ENCODE data around the gene CERS6. TPM values are rescaled to one million over a fixed set of nuclear protein-coding genes. Genes with fewer than 3 reads are reported as not detected.

CERS6 gene
- total RNA-seq, 1 donor from 2014 or later = 30.9 TPM

- Mint-ChIP-seq H3K36me3 (ENCODE audit: unreplicated experiment) (no peaks in the 10 kb centered on the region), H3K27ac (ENCODE audit: unreplicated experiment) (no peak overlapping the region), H3K4me1 (ENCODE audit: unreplicated experiment) (peaks cover 6% of the 10 kb centered on the region), H3K9me3 (ENCODE audit: unreplicated experiment) (no peaks in the 10 kb centered on the region), H3K4me3 (ENCODE audit: unreplicated experiment) (no peak overlapping the region), H3K27me3 (ENCODE audit: unreplicated experiment) (no peaks in the 10 kb centered on the region)
- DNase-seq (ENCODE audit: extremely low spot score, unreplicated experiment) = no peak
- TF ChIP-seq CTCF (IDR thresholded peaks at IDR 0.05) = no peak
Measured at GRCh38 chr2:168804214-168804613, 348.1 kb downstream of the CERS6 start.

DNA sequence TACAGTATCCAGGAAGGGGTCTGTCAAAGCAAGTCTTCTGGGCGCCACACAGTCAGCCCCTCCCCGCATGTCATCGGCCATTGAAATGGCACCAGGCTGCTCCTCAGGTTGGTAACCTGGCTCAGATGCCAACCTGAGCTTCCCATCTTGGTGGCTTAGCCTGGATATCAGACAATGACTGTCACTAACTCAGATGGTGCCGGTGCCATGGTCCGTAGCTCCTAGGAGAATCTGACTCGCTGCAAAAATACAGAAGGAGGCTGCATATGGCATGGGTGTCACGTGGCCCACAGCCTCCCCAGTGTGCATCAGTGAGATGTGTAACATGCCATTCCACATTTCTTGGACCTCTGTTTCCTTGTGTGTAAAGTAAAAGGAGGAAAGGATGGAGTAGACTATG is 349.5 kb downstream of the CERS6 start:
- Mint-ChIP-seq H3K27ac (ENCODE audit: unreplicated experiment) (no peak overlapping the region), H3K27me3 (ENCODE audit: unreplicated experiment) (no peaks in the 10 kb centered on the region), H3K4me1 (ENCODE audit: unreplicated experiment) (peaks cover 6% of the 10 kb centered on the region), H3K36me3 (ENCODE audit: unreplicated experiment) (no peaks in the 10 kb centered on the region), H3K9me3 (ENCODE audit: unreplicated experiment) (no peaks in the 10 kb centered on the region), H3K4me3 (ENCODE audit: unreplicated experiment) (no peak overlapping the region)
- TF ChIP-seq CTCF (IDR thresholded peaks at IDR 0.05) = no peak
- DNase-seq (ENCODE audit: extremely low spot score, unreplicated experiment) = no peak

- TF ChIP-seq CTCF (IDR thresholded peaks at IDR 0.05) = no peak
- Mint-ChIP-seq H3K36me3 (ENCODE audit: unreplicated experiment) (no peaks in the 10 kb centered on the region), H3K9me3 (ENCODE audit: unreplicated experiment) (no peaks in the 10 kb centered on the region), H3K27ac (ENCODE audit: unreplicated experiment) (no peak overlapping the region), H3K4me3 (ENCODE audit: unreplicated experiment) (no peak overlapping the region), H3K4me1 (ENCODE audit: unreplicated experiment) (no peaks in the 10 kb centered on the region), H3K27me3 (ENCODE audit: unreplicated experiment) (no peaks in the 10 kb centered on the region)
- no peak for DNase-seq (ENCODE audit: extremely low spot score, unreplicated experiment)
Measured at GRCh38 chr2:168809537-168809936, 353.5 kb downstream of the CERS6 start.

- Mint-ChIP-seq H3K36me3 (ENCODE audit: unreplicated experiment) (no peaks in the 10 kb centered on the region), H3K27me3 (ENCODE audit: unreplicated experiment) (no peaks in the 10 kb centered on the region), H3K4me3 (ENCODE audit: unreplicated experiment) (no peak overlapping the region), H3K4me1 (ENCODE audit: unreplicated experiment) (no peaks in the 10 kb centered on the region), H3K27ac (ENCODE audit: unreplicated experiment) (no peak overlapping the region), H3K9me3 (ENCODE audit: unreplicated experiment) (no peaks in the 10 kb centered on the region)
- TF ChIP-seq CTCF (IDR thresholded peaks at IDR 0.05) = no peak
- DNase-seq (ENCODE audit: extremely low spot score, unreplicated experiment) = no peak
Measured at GRCh38 chr2:168810235-168810634, 354.2 kb downstream of the CERS6 start.

GRCh38 chr2:168811696-168812095 is 355.6 kb downstream of the CERS6 start:
- DNase-seq (ENCODE audit: extremely low spot score, unreplicated experiment) = no peak
- H3K36me3 Mint-ChIP-seq (ENCODE audit: unreplicated experiment) = no peaks in the 10 kb centered on the region
- TF ChIP-seq CTCF (IDR thresholded peaks at IDR 0.05) = no peak
- H3K27me3 Mint-ChIP-seq (ENCODE audit: unreplicated experiment) = no peaks in the 10 kb centered on the region
- H3K4me3 Mint-ChIP-seq (ENCODE audit: unreplicated experiment) = no peak overlapping the region
- H3K9me3 Mint-ChIP-seq (ENCODE audit: unreplicated experiment) = no peaks in the 10 kb centered on the region
- H3K27ac Mint-ChIP-seq (ENCODE audit: unreplicated experiment) = no peak overlapping the region
- no peaks in the 10 kb centered on the region for H3K4me1 Mint-ChIP-seq (ENCODE audit: unreplicated experiment)
